ENCODE results near the gene ZNF641. TPM values are rescaled to one million over a fixed set of nuclear protein-coding genes. Genes with fewer than 3 reads are reported as not detected.

Gene ZNF641
- total RNA-seq, result 2.8 and 13.7 TPM in 2 replicates

DNA sequence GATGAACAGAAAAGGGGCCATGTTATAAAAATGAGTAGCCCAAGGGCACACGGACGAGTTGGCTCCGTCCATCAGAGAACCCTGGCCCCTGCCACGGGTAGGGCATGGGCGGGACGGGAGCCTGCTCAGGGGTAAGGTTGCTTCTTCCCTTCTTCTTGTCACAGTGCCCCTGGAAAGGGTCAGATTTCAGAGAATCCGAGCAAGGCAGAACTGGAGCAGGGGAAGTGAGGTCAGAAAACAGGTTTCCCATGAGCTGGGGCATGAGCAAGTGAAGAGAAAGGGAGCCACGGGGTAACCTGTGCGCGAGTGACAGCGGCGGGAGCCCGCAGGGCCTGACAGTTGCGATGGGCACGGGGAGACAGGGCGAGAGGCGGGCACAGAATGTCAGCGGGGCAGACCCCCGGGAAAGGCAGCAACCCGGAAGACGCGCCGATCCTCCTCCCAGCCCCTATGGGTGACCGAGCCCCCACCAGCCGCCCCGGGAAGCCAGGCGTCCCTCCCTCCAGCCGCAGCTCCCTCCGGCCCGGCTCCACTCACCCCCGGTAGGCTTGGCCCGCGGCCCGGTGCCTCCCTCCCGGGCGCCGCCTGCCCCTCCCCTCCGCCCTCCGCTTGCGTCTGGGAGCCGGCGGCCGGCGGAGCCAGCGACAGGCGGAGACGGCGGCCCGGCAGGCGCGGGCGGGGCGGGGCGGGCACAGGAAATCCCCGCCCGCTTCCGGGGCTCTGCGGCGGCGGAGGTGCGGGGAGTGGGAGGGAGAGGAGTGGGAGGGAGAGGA, at the start of gene ZNF641:
Gene ZNF641 (minus strand): TSS at position 671 of the 773 bp plus-strand sequence. CDS start 2,829 bp downstream, outside the sequence.

Other genes with a start within 250 kb of the ZNF641 start
- gene SENP1, start 244.8 kb downstream of the ZNF641 start, total RNA-seq, result 9.7 and 11.8 TPM in 2 replicates
- 33.6 and 52.3 TPM in 2 replicates for gene PFKM, start 231.6 kb downstream of the ZNF641 start, total RNA-seq
- gene ASB8, start 193.4 kb downstream of the ZNF641 start, total RNA-seq, result 14.5 and 15.8 TPM in 2 replicates
- gene CCDC184, start 167.3 kb downstream of the ZNF641 start, total RNA-seq, result 0.17 and 1.2 TPM in 2 replicates
- not detected in 2 replicates for gene OR10AD1, start 147.6 kb downstream of the ZNF641 start, total RNA-seq
- gene ANP32D, start 121.6 kb upstream of the ZNF641 start, total RNA-seq, result not detected in 2 replicates
- gene C12orf54, start 131.6 kb upstream of the ZNF641 start, total RNA-seq, result not detected in 2 replicates
- not detected in 2 replicates for gene OR8S1, start 174.7 kb upstream of the ZNF641 start, total RNA-seq
- not detected in 2 replicates for gene LALBA, start 219.1 kb upstream of the ZNF641 start, total RNA-seq